HCT116 (cell line): Measurements from ENCODE around the gene SOHLH2. TPM values are rescaled to one million over a fixed set of nuclear protein-coding genes. Genes with fewer than 3 reads are reported as not detected.

ENCODE experiments used
- ATAC-seq: fragments of 200-7000 bp; cut with Tn5 transposase; 2 replicates; pipeline ENCODE4 v1.9.1; 2020; ENCODE audit warnings: mild to moderate bottlenecking, moderate library complexity
- BruUV-seq: library from RNA; stranded (reverse); fragments of 400-500 nt; replicated peaks from 2 replicates; lab custom pipeline; 2021; lab: Mats Ljungman, UMichigan
- CTCF ChIA-PET: fragments of 300-600 bp; sonication (Branson Sonifier 250); formaldehyde crosslinking; loops from one replicate; lab custom pipeline; 2021; ENCODE audit warnings: antibody characterized with exemption; lab: Charles Lee
- POLR2A ChIA-PET: fragments of 300-600, 350-600 bp; sonication (Branson Sonifier 250); formaldehyde crosslinking; loops from one replicate; lab custom pipeline; 2021; ENCODE audit warnings: antibody characterized with exemption; lab: Charles Lee
- RAD21 ChIA-PET, 2 experiments: fragments of 300-600 bp; sonication (Branson Sonifier 250); formaldehyde crosslinking; loops; one replicate each; lab custom pipeline; 2023; ENCODE audit warnings: low total read pairs in 2 of 2; ENCODE audit not compliant: uncharacterized antibody in 2 of 2, unreplicated experiment in 2 of 2, low non-redundant PET in 1 of 2; lab: Charles Lee
- DNase-seq: peaks from one replicate; pipeline ENCODE4 v3.0.0-alpha.2; 2010; ENCODE audit warnings: low read depth, low spot score
- H2AFZ ChIP-seq: fragments of 200-600 bp; shearing (Covaris generic), sonication (generic); 2 replicates; pipeline ENCODE4 v1.6.1; 2017; ENCODE audit warnings: low read depth, mixed run types, mixed read lengths, antibody characterized with exemption, low read length; ENCODE audit not compliant: poor library complexity, severe bottlenecking
- H3K27ac ChIP-seq: 2 replicates; pipeline ENCODE4 v1.5.1; 2012; ENCODE audit warnings: low read depth, low read length
- H3K27me3 ChIP-seq: fragments of 200-600 bp; sonication (generic); 2 replicates; pipeline ENCODE4 v1.6.1; 2016; ENCODE audit warnings: mixed run types, low read length, mixed read lengths; ENCODE audit not compliant: insufficient read depth
- H3K36me3 ChIP-seq, 2 experiments: fragments of 200-500 bp in 1 of 2; fragments of 200-600 bp in 1 of 2; sonication (Bioruptor generic) in 1 of 2; sonication (generic) in 1 of 2; 2 replicates each; pipeline versions ENCODE4 v1.5.1 to v1.6.1; 2014 to 2016; ENCODE audit warnings: low read length in 2 of 2, inconsistent platforms in 1 of 2, mixed read lengths in 1 of 2, mixed run types in 1 of 2; ENCODE audit not compliant: insufficient read depth in 2 of 2, control insufficient read depth in 1 of 2
- H3K4me1 ChIP-seq, 2 experiments: fragments of 200-600 bp in 1 of 2; sonication (generic) in 1 of 2; 2 replicates each; pipeline versions ENCODE4 v1.5.1 to v1.6.1; 2012 to 2017; ENCODE audit warnings: low read length in 2 of 2, inconsistent platforms in 1 of 2, mild to moderate bottlenecking in 1 of 2, mixed read lengths in 1 of 2, mixed run types in 1 of 2, moderate library complexity in 1 of 2; ENCODE audit not compliant: insufficient read depth in 2 of 2, control insufficient read depth in 1 of 2
- H3K4me2 ChIP-seq: fragments of 200-600 bp; sonication (generic); 2 replicates; pipeline ENCODE4 v1.6.1; 2017; ENCODE audit warnings: mixed run types, low read length, mixed read lengths
- H3K4me3 ChIP-seq, 2 experiments: fragments of 200-600 bp in 1 of 2; sonication (generic) in 1 of 2; replicated peaks in 1 of 2; 2 replicates each; pipeline ENCODE4 v1.5.1; 2011 to 2016; ENCODE audit warnings: low read length in 2 of 2, control low read depth in 1 of 2, low read depth in 1 of 2, mild to moderate bottlenecking in 1 of 2, mixed read lengths in 1 of 2, mixed run types in 1 of 2
- H3K79me2 ChIP-seq: fragments of 200-600 bp; sonication (generic); 2 replicates; pipeline ENCODE4 v1.6.1; 2017; ENCODE audit warnings: mild to moderate bottlenecking, mixed run types, low read length, moderate library complexity, mixed read lengths; ENCODE audit not compliant: insufficient read depth
- H3K9ac ChIP-seq: fragments of 200-600 bp; sonication (generic); 2 replicates; pipeline ENCODE4 v1.6.1; 2016; ENCODE audit warnings: low read length, mixed read lengths
- H3K9me2 ChIP-seq: fragments of 200-600 bp; sonication (generic), shearing (Covaris generic); 2 replicates; pipeline ENCODE4 v1.6.1; 2017; ENCODE audit warnings: mixed run types, mild to moderate bottlenecking, moderate library complexity; ENCODE audit not compliant: insufficient read depth
- H3K9me3 ChIP-seq, 2 experiments: fragments of 200-500 bp in 1 of 2; fragments of 200-600 bp in 1 of 2; sonication (Bioruptor generic) in 1 of 2; sonication (generic) in 1 of 2; 2 replicates each; pipeline ENCODE4 v1.6.1; 2014 to 2017; ENCODE audit warnings: low read length in 2 of 2, mixed read lengths in 2 of 2, inconsistent platforms in 1 of 2, low read depth in 1 of 2, mild to moderate bottlenecking in 1 of 2, mixed run types in 1 of 2, moderate library complexity in 1 of 2; ENCODE audit not compliant: control insufficient read depth in 1 of 2, insufficient read depth in 1 of 2
- H4K20me1 ChIP-seq: fragments of 200-600 bp; sonication (generic), shearing (Covaris generic); 2 replicates; pipeline ENCODE4 v1.6.1; 2017; ENCODE audit warnings: mixed run types, mild to moderate bottlenecking, moderate library complexity; ENCODE audit not compliant: insufficient read depth
- CBX3 ChIP-seq: IDR thresholded peaks from 2 replicates; pipeline ENCODE4 v1.6.1; 2012; ENCODE audit warnings: low read depth
- CTCF ChIP-seq, 3 experiments: fragments of 200-600 bp in 1 of 3; sonication (generic) in 1 of 3; IDR thresholded peaks in 2 of 3; conservative IDR thresholded peaks in 1 of 3; 2 replicates each; pipeline ENCODE4 v1.5.1; 2012 to 2017; ENCODE audit warnings: low read depth in 2 of 3, low read length in 2 of 3, antibody characterized with exemption in 1 of 3, borderline replicate concordance in 1 of 3, control low read depth in 1 of 3, mild to moderate bottlenecking in 1 of 3, mixed read lengths in 1 of 3, mixed run types in 1 of 3, moderate library complexity in 1 of 3; ENCODE audit not compliant: insufficient read depth in 1 of 3
- MAX ChIP-seq: IDR thresholded peaks from 2 replicates; pipeline ENCODE4 v1.6.1; 2012
- POLR2AphosphoS5 ChIP-seq: IDR thresholded peaks from 2 replicates; pipeline ENCODE4 v1.6.1; 2011; ENCODE audit warnings: mild to moderate bottlenecking, low read depth, low read length, moderate library complexity
- REST ChIP-seq: IDR thresholded peaks from 2 replicates; pipeline ENCODE4 v1.6.1; 2012; ENCODE audit warnings: low read depth
- intact Hi-C: fragments of 100-400 bp; cut with micrococcal nuclease; formaldehyde crosslinking; loops from 2 replicates; pipeline ENCODE4 v1.10.0; 2022
- total RNA-seq: library from RNA; stranded (reverse); gene quantifications from one replicate; pipeline ENCODE4 v1.2.1, GENCODE V29; 2021; ENCODE audit not compliant: unreplicated experiment

Gene SOHLH2
- total RNA-seq, 1 experiment from 2014 or later = not detected

- no TSS peak for BruUV-seq
- ChIA-PET CTCF (no interaction called here), RAD21 (no interaction called here), POLR2A (no interaction called here)
- intact Hi-C loops = no loop called here
- no peak for DNase-seq
- H3K4me3 ChIP-seq = no peak overlapping the region
- H3K4me1 ChIP-seq = no peaks in the 10 kb centered on the region
- H2AFZ ChIP-seq = no peak overlapping the region
- no peak overlapping the region for H3K9ac ChIP-seq
- H3K27me3 ChIP-seq = no peaks in the 10 kb centered on the region
- H3K9me2 ChIP-seq = no peaks in the 10 kb centered on the region
- no peaks in the 10 kb centered on the region for H3K79me2 ChIP-seq
- H3K9me3 ChIP-seq = peaks cover 0 to 13% of the 10 kb centered on the region in 2 experiments; a peak in 3 of 4 replicates
- no peak for TF ChIP-seq CTCF (IDR thresholded peaks at IDR 0.05 in 2 of 3, conservative IDR thresholded peaks at IDR 0.05 in 1 of 3; ENCODE audit: borderline replicate concordance in 1 of 3, insufficient read depth in 1 of 3, low read depth in 2 of 3, low read length in 2 of 3)
- TF ChIP-seq, all 23 proteins: peak for 0
- no peaks in the 10 kb centered on the region for H3K36me3 ChIP-seq
- H3K27ac ChIP-seq = no peak overlapping the region
- ATAC-seq = no peak
- H4K20me1 ChIP-seq = no peaks in the 10 kb centered on the region
- no peak overlapping the region for H3K4me2 ChIP-seq
These were observed 23.6 kb downstream of the SOHLH2 start for GRCh38 chr13:36190771-36191170.

- H3K9ac ChIP-seq = no peak overlapping the region
- DNase-seq (no peak), ATAC-seq (no peak)
- no peak overlapping the region for H2AFZ ChIP-seq
- H3K9me2 ChIP-seq = no peaks in the 10 kb centered on the region
- no peaks in the 10 kb centered on the region for H3K79me2 ChIP-seq
- POLR2A ChIA-PET = no interaction called here
- H3K9me3 ChIP-seq = peaks cover 0 to 13% of the 10 kb centered on the region in 2 experiments; a peak in 3 of 4 replicates
- no peaks in the 10 kb centered on the region for H3K36me3 ChIP-seq
- intact Hi-C loops = no loop called here
- H3K27ac ChIP-seq = no peak overlapping the region
- H3K4me3 ChIP-seq = no peak overlapping the region
- BruUV-seq = no TSS peak
- no peak overlapping the region for H3K4me2 ChIP-seq
- no peaks in the 10 kb centered on the region for H3K27me3 ChIP-seq
- TF ChIP-seq REST (no peak), CBX3 (no peak), POLR2AphosphoS5 (no peak), MAX (no peak)
- TF ChIP-seq, all 23 proteins: peak for 0
- CTCF ChIA-PET = no interaction called here
- RAD21 ChIA-PET = no interaction called here
- Histone ChIP-seq H4K20me1 (no peaks in the 10 kb centered on the region), H3K4me1 (no peaks in the 10 kb centered on the region)
These were observed 25.9 kb downstream of the SOHLH2 start for GRCh38 chr13:36188441-36188840.
